K562 (cell line): Measurements from ENCODE around the gene RXFP1. TPM values are rescaled to one million over a fixed set of nuclear protein-coding genes. Genes with fewer than 3 reads are reported as not detected.

Experiments used
- BMI1 ChIP-seq: fragments of 150-350 bp; IDR thresholded peaks from 2 replicates; pipeline ENCODE4 v1.6.1; 2014; ENCODE audit warnings: low read length
- CBX1 ChIP-seq: sonication (generic); IDR thresholded peaks from 2 replicates; pipeline ENCODE4 v1.6.1; 2016; ENCODE audit warnings: antibody characterized with exemption, low read depth, mild to moderate bottlenecking
- CBX3 ChIP-seq, 2 experiments: IDR thresholded peaks; 1 replicate in 1 of 2; 2 replicates in 1 of 2; pipeline ENCODE4 v1.6.1; 2012; ENCODE audit warnings: inconsistent platforms in 2 of 2, low read length in 2 of 2, borderline replicate concordance in 1 of 2, control low read depth in 1 of 2
- CHCHD3 ChIP-seq: fragments of 250-450 bp; sonication (Bioruptor Pico); IDR thresholded peaks from 2 replicates; pipeline ENCODE4 v2.1.2; 2022; ENCODE audit warnings: mild to moderate bottlenecking
- HNRNPH1 ChIP-seq: fragments of 200-400 bp; formaldehyde crosslinking; optimal IDR thresholded peaks from 2 replicates; pipeline ENCODE3; 2017; ENCODE audit warnings: low read depth, mild to moderate bottlenecking, low read length, moderate library complexity
- PHB ChIP-seq: fragments of 250-450 bp; sonication (Bioruptor Pico); IDR thresholded peaks from 2 replicates; pipeline ENCODE4 v1.5.0; 2021
- RBBP5 ChIP-seq: fragments of 200-600 bp; sonication (generic); IDR thresholded peaks from 2 replicates; pipeline ENCODE4 v1.6.1; 2012; ENCODE audit warnings: borderline replicate concordance, mild to moderate bottlenecking, low read length, control low read depth, inconsistent platforms; ENCODE audit not compliant: insufficient read depth, poor library complexity, severe bottlenecking
- SMAD3 ChIP-seq: fragments of 450-650 bp; formaldehyde crosslinking; conservative IDR thresholded peaks from 2 replicates; pipeline ENCODE4 v1.4.0; 2020; ENCODE audit warnings: mild to moderate bottlenecking
- TAF7 ChIP-seq: fragments of 450-650 bp; IDR thresholded peaks from 2 replicates; pipeline ENCODE4 v1.6.1; 2016; ENCODE audit warnings: missing genetic modification characterization, missing compliant biosample characterization
- polyA plus RNA-seq, 8 experiments: library from polyadenylated mRNA; depleted of rRNA in 4 of 8; stranded (reverse) in 5 of 8; unstranded in 3 of 8; fragments of >200 nt; fragmentation: Nextera tagmentation in 2 of 8; fragmentation: Illumina TruSeq in 1 of 8; extraction: Ambion mirVana in 2 of 8; extraction: Trizol in 1 of 8; gene quantifications; 2 replicates each; pipeline versions ENCODE4 v1.2.1 to v1.2.3, GENCODE V29; 2011 to 2014; ENCODE audit warnings: inconsistent platforms in 1 of 8, missing spikeins in 1 of 8
- total RNA-seq, 7 experiments: library from RNA; depleted of rRNA in 6 of 7; stranded (reverse); fragments of >200 nt in 6 of 7; fragmentation: Illumina TruSeq in 2 of 7; extraction: Trizol in 2 of 7; gene quantifications; 2 replicates each; pipeline versions ENCODE4 v1.2.1 to v1.2.3, GENCODE V29; 2011 to 2021; ENCODE audit warnings: low replicate concordance in 1 of 7
- TF ChIP-seq, protein P1 (sequence below): fragments of 450-650 bp; conservative IDR thresholded peaks from 2 replicates; pipeline ENCODE4 v1.6.1; 2016; ENCODE audit warnings: missing genetic modification characterization, low read depth, mild to moderate bottlenecking, missing compliant biosample characterization, moderate library complexity
- TF ChIP-seq, protein P2 (sequence below): fragments of 250-450 bp; sonication (Bioruptor Pico); IDR thresholded peaks from 2 replicates; pipeline ENCODE4 v1.5.0; 2021
- TF ChIP-seq, protein P3 (sequence below), 2 experiments: fragments of 150-350 bp in 1 of 2; IDR thresholded peaks; 2 replicates each; pipeline ENCODE4 v1.6.1; 2012 to 2016; ENCODE audit warnings: low read depth in 2 of 2, low read length in 2 of 2, mild to moderate bottlenecking in 1 of 2, moderate library complexity in 1 of 2

RXFP1 gene
- total and polyA plus RNA-seq, 9 of the 15 experiments (the other 6 are each of a cell fraction or from before 2014, with no cell fraction given), result 0.03 to 0.06 (median 0.04) TPM; not detected in 6

DNA sequence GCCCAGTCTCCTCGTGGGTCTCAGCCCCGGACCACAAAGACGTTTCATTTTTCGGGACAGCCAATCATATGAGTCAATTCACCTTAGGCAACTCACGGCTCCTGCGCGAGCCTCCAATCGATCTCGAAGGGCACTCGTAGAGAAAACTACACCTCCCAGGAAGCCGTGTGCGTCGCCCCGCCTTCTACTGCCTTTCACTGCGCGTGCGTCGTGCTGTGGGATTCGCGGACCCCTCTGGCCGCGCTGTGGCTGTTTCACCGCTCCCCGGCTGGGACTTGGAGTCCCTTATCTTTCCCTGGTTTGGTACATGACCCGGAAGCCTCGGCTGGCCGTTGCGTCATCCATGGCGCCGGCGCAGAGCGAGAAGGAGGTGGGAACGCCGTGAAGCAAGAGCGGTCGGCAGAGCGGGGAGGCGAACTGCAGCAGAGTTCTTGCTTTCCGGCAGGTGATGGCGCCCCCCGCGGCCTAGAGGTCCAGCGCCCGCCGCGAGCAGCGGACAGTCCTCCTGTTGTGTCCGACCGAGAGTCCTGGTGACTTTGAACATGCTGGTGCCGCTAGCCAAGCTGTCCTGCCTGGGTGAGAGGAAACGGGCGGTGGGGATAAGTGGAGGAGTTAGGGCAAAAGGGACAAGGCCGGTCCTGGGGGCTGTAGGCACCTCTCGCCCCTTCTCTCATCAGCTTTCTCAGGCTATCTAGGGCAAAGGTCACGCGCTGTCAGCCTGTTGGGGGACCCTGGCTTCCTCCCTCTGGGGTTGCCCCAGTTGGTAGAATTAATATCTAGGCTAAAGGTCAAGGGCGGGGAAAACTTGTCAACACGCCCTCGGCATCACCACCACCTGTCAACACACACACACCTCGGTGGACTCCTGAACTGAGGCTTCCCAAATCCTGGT lies 150.5 kb downstream of the RXFP1 start, which contains the start of gene ETFDH (continued):
- TF ChIP-seq RBBP5 (peak; percentile 66), BMI1 (no peak), HNRNPH1 (no peak), CBX1 (no peak), PHB (CRISPR knock-in tag) (no peak), CBX3 (IDR thresholded peaks at IDR 0.05; ENCODE audit: borderline replicate concordance in 1 of 2, low read length in 2 of 2) (peak in 1 of 2 experiments; percentile 60; a peak in 1 of 3 replicates), TAF7 (tag) (peak; percentile 69), CHCHD3 (CRISPR knock-in tag) (no peak), SMAD3 (CRISPR knock-in tag) (no peak)
- TF ChIP-seq, protein P1, sequence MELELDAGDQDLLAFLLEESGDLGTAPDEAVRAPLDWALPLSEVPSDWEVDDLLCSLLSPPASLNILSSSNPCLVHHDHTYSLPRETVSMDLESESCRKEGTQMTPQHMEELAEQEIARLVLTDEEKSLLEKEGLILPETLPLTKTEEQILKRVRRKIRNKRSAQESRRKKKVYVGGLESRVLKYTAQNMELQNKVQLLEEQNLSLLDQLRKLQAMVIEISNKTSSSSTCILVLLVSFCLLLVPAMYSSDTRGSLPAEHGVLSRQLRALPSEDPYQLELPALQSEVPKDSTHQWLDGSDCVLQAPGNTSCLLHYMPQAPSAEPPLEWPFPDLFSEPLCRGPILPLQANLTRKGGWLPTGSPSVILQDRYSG (tag), result no peak
- TF ChIP-seq, protein P2, sequence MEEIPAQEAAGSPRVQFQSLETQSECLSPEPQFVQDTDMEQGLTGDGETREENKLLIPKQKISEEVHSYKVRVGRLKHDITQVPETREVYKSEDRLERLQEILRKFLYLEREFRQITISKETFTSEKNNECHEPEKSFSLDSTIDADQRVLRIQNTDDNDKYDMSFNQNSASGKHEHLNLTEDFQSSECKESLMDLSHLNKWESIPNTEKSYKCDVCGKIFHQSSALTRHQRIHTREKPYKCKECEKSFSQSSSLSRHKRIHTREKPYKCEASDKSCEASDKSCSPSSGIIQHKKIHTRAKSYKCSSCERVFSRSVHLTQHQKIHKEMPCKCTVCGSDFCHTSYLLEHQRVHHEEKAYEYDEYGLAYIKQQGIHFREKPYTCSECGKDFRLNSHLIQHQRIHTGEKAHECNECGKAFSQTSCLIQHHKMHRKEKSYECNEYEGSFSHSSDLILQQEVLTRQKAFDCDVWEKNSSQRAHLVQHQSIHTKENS (CRISPR knock-in tag), result no peak
- TF ChIP-seq, protein P3, sequence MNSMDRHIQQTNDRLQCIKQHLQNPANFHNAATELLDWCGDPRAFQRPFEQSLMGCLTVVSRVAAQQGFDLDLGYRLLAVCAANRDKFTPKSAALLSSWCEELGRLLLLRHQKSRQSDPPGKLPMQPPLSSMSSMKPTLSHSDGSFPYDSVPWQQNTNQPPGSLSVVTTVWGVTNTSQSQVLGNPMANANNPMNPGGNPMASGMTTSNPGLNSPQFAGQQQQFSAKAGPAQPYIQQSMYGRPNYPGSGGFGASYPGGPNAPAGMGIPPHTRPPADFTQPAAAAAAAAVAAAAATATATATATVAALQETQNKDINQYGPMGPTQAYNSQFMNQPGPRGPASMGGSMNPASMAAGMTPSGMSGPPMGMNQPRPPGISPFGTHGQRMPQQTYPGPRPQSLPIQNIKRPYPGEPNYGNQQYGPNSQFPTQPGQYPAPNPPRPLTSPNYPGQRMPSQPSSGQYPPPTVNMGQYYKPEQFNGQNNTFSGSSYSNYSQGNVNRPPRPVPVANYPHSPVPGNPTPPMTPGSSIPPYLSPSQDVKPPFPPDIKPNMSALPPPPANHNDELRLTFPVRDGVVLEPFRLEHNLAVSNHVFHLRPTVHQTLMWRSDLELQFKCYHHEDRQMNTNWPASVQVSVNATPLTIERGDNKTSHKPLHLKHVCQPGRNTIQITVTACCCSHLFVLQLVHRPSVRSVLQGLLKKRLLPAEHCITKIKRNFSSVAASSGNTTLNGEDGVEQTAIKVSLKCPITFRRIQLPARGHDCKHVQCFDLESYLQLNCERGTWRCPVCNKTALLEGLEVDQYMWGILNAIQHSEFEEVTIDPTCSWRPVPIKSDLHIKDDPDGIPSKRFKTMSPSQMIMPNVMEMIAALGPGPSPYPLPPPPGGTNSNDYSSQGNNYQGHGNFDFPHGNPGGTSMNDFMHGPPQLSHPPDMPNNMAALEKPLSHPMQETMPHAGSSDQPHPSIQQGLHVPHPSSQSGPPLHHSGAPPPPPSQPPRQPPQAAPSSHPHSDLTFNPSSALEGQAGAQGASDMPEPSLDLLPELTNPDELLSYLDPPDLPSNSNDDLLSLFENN (IDR thresholded peaks at IDR 0.05; ENCODE audit: low read depth in 2 of 2, low read length in 2 of 2), result 0 out of 4 replicates have a peak, but pooled peaks of 1 of the 2 experiments have one; percentile 22
